ENCODE data around the gene ACSBG1. TPM values are rescaled to one million over a fixed set of nuclear protein-coding genes. Genes with fewer than 3 reads are reported as not detected.

ACSBG1 gene
- total RNA-seq, 1 experiment from 2014 or later = 0.24 TPM

DNA sequence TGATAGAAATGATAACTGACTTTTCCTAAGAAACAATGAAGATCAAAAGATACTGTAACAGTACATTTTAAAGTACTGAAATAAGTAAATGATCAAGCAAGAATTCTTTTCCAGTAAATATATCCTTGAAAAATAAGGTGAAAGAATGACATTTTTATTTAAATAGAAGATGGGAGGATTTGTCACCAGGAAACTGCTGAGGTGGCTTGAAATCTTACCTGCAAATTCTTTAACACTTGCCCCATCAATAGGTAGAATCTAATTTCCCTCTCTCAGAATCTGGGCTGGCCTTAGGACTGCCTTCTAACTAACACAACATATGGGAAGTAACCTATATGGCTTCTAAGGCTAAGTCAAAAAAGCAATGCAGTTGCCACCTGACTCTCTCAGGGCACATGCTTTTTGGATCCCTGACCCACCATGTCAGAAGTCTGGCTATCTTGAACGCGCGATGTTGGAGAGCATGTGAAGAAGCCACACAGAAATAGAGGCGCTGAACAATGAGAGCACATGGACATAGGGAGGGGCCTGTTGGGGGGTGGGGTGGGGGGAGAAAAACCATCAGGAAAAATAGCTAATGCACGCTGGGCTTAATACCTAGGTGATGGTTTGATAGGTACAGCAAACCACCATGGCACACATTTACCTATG lies 11.5 kb downstream of the ACSBG1 start:
- no peak for DNase-seq (ENCODE audit: low read depth)

DNA sequence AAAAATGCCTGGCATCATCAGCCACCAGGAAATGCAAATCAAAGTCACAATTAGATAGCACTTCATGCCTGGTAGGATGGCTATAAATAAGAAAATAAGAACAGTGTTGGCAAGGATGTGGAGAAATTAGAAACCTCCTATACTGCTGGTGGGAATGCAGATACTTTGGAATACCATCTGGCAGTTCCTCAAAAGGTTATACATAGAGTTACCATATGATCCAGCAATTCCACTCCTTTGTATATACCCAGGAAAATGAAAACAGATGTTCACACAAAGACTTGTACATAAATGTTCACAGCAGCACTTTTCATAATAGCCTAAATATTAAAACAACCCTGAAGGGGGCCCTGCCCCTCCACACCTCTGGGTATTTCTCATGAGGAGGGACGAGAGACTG lies 13.7 kb downstream of the ACSBG1 start:
- no peak for DNase-seq (ENCODE audit: low read depth)

DNA sequence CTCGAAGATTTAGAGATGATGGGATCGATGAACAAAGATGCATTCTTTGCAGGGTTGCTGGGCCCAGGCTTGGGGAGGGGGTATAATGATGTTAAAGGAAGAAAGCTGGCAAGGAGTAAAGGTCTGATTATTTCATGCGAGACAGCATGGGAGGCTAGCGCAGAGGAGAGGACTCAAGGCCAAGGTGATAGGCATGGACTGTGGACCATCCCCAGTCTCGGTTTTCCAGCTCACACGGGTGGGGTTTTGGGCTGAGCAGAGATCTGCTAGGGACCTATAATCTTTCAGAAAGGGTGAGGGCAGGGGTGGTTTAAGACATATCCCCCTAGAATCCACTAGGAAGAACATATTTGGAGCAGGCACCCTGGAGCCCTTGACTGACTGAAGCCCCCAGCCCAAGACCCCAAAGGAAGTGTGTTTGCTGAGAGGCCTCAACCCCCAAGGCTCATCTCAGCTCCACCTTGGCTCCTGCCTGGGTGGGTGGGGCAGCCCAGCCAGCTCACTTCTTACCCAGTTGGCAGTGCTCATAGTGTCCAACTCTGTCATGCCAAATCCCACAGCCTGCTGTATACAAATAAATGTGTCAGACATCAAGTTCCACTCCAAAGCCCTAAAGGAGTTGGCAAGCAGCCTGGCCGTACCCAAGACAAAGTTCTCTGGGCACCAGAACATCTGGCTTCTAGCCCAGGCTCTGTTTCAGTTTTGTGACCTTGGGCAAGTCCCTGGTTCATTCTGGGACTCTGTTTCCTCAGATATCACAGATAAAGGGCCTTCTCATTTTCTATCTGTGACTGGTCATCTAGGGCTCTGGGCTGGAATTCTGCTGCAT lies 17.9 kb downstream of the ACSBG1 start:
- DNase-seq (ENCODE audit: low read depth) = peak; percentile 33

DNA sequence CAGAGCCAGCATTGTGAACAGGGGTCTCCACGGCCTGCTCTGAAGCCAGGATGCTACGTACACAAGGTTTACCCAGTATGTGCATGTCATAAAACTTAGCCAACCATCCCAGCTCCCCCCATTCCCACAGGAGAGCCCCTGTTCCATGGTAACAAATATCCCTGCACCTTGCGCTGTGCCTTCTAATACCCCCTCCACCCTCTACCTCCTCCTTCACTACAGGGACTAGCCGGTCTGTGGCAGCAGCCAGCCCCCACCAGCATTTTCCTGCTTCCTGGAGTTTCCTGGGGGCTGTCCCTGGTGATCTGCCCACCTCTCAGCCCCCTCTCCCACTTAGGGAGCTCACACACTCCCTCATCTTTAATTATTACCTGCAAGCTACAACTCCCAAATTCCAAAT lies 20.4 kb downstream of the ACSBG1 start:
- no peak for DNase-seq (ENCODE audit: low read depth)

DNA sequence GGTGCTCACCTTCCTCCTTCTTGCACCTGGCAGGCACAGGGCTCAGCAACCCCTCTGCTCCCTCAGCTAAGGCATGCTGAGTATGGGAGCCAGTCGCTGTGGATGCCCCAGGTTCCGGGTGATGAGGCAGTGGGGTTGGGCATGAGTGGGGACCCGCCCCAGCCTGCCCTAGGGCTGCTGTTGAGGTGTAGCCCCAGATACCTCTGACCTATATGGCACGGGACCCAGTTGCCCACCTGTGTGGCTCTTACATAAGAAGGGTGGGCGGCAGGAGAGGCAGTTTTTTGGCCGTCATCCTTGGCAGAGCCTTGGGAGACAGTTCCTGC lies 21.0 kb downstream of the ACSBG1 start:
- DNase-seq (ENCODE audit: low read depth) = no peak

DNA sequence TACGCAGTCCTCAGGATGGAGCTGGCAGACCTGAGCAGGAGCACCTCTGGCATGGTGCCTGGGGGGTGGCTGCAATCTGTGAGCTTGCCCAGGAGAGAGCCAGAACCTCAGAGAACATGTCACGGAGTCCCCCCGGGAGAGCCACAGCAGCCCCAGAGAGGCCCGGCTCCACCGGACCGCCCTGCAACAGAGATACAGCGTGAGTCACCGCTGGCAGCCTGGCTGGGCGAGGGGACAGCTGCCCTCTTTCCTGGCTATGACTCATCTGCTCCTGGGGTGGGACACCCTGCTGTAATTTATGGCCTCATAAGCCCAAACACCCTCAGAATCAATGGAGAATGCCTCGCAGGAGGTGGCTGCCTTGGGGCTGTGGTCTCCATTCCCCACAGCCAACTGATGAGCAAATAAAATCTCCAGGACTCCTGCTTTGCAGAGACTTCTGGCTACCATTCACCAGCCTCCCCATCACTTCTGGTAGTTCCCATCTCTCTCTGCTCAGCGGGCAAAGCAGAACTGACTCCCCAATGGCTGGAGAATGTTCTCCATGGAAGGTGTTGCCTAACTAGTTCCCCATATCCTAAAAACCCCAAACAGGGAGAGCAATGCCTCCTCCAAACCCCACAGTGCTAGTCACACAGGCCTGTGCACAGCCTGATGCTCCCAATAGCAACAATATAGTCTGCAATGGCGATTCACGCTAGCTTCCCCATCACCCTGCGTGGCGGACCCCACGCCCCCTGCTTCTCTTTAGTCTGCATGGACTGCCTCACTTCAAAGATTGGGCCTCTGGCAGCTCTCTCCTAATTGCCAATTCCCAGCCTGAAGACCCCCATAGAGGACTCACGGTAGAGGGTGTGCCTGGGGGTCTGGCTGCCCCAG lies 21.6 kb downstream of the ACSBG1 start:
- DNase-seq (ENCODE audit: low read depth) = peak; percentile 93

DNA sequence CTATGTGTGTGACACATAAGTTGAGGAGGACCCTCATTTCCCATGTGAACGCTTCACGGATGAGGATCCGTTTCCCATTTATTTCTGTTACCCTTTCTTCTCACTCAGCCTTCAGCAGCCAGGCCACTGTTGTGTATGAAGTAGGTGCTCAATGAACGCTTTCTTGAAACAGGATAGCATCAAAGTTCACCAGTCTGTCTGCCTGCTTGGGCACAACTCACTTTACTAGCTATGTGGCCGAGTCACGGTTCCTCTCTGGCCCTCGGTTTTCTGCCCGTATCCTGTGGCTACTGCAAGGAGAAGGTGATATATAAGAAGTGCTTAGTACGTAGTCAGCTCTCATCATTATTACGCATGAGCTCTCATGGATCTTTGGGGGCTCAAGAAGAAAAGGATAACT lies 22.4 kb downstream of the ACSBG1 start:
- DNase-seq (ENCODE audit: low read depth) = no peak

DNA sequence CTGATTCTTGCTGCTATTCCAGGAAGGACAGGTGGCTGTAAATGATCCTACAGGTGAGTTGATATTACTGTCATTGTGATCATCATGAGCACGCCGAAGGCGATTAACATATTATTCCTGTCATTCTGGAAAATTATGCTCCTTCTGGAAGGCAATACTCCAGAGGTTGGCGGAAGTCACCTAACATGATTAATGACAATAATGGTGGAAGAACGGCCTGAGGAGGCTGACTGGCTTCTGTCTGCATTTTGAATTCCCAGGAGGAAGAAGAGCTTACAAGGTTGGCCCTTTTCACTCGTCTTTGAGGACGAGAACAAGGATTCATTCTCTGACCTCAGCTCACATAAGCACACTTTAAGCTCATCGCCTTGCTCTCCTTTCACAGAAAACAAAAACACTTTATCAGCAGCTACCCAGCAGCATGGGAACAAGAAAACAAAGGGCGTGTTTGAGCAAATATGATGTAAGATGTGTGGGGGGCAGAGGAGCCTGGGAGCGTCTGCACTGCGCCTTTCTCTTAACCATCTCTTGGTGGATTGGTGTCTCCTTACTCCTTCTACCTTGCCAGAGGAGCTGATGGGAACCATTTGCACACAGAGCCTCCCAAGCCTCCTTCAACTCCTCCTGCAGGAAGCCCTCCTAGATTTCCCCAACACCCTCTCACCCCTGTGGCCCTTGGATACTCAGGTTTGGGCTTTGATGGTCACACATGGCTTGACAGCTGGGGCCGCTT lies 23.0 kb downstream of the ACSBG1 start:
- DNase-seq (ENCODE audit: low read depth) = no peak

DNA sequence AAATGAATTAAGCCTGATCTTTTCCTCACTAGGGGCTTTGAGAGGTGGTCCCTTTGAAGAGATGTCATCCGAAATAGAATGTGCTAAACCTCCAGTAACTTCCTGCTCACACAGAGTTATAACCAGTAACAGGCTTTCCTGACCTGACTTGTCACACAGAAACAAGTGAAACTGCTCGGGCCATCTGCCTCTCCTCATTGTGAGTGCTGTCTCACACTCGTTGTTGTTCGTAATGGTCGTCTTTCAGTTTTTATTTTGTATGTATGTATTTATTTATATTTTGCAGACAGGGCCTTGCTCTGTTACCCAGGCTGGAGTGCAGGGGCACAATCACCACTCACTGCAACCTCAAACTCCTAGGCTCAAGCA lies 24.0 kb downstream of the ACSBG1 start:
- DNase-seq (ENCODE audit: low read depth) = no peak

DNA sequence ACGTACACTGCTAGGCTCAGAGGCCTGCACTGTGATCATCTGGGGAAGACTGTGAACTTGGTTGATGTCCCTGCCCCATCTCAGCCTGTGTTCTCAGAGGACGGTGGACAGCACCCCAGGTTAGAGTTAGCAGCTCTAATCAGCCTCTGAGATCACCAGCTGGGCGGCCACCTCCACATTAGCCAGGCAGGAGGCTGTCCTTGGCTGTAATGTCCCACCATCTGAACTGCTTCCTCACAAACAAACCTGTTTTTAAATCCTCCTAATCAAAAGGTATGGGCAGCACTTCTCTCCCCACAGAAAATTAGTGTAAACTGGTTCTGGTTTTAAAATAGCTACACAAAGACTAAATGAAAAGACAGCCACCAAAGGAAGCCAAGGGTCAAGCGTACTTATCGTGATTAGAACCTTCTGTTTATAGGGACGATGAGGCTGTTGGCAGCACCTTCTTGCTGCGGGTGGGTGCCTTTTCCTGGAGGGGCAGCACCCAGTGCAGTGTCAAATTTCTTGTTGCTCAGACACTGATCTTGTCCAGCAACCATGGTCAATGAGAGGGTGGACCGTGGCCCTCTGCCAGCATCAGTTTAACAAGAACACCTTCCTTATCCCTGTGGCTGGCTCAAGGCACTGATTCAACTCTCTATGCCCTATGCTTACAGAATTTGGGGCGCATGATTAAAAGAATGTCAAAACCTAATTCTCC lies 24.6 kb downstream of the ACSBG1 start:
- DNase-seq (ENCODE audit: low read depth) = no peak

DNA sequence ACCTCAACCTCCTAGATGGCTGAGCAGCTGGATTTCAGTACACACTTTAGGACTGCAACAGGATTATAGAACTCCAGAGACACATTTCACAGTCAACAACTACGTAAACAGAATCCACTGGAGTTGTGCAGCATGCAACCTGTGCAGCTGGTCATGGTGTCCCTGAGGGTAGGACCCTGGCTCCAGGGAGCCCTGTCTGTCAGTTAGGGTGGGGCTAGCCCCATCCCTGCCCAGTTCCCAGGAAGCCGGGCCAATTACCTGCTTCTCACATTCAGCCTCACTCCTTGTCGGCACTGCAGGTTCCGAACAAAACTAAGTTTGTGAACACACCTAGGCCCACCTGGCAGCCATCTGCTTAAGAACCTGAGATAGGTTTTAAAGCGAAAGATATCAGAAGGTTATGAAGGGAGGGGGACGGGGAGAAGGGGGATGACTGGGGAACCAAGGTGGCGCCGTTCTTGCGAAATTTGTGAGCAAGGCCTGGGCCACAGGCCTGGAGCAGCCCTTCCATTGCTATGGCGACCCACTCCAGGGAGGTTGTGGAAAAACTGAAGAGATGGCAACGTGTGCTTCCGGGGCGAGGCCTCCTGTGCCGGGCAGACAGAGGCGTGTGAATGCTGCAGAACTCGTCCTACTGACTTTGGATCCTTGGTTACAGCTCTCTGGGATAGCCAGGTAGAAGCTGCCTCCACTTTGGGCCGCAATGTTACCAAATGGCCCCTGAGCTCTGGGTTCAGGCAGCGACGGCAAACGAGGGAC lies 25.3 kb downstream of the ACSBG1 start:
- no peak for DNase-seq (ENCODE audit: low read depth)

DNA sequence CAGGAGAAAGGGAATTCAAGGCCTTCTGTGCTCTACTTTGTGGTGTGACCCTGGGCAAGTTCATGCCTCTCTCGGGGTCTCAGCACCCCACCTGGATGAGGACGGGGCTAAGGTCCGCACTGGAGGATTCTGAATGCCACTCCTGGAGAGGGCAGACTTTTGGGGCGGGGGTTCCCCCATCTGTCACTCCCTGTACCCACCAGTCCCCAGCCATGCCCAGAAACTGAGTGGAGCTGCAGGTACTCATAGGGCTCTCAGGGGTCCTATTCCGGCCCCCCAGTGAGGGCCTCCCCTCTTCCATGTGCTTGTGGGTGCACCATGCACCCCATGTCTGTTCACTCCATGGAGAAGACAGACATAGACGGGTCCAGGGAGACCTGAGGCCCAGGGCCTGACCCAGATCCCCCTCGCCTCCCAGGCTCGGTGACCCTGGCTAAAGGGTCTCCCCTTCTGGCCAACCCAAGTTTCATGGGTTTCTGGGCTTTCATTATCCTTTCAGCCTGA lies 26.0 kb downstream of the ACSBG1 start:
- DNase-seq (ENCODE audit: low read depth) = no peak

DNA sequence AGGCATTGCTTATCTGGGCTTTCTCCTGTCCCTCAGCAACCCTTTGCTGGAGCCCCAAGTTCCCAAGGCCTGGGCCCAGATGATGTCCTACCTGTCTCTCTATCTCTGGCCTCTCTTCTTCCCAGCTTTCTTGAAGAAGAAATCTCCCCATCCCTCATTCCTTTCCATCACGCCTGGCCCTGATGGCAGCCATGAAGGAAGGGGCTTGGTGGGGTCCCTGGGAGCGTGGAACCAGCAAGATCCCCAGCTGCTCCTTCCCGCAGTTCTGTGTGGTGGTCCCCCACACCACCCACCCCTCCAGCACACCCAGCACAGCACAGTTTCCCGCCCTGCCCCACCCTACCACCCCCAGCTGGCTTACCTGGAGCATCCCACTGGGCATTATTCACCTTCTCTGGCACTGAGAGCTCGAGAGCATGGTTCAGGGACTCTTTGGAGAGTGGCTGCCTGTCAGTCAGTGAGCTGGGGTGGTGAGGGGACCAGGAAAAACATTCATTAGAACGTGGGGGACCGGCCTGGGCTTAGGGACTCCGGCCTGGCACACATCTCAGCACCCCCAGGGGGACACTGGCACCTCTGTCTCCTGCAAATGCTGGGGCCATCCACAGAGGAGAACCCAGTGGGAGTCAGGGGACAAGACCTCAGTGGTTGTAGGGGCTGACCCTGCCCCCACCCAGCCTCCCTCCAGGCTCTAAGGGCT lies 26.6 kb downstream of the ACSBG1 start:
- no peak for DNase-seq (ENCODE audit: low read depth)

DNA sequence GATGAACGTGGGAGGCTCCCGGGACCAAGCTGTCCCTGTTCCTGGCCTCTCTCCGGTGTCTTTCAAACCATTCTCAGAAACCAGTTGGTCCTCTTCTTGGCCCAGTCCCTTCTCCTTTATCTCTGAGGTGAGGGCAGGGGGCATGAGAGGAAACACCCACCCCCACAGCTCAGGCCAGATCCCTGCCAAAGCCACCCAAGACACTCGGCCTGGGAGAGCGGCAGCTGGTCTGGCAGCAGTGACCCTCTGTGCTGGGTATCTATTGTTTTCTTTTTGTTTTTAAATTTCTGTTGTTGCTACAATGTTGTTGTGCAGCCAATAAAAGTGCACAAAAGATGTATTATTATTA lies 27.3 kb downstream of the ACSBG1 start:
- DNase-seq (ENCODE audit: low read depth) = no peak

DNA sequence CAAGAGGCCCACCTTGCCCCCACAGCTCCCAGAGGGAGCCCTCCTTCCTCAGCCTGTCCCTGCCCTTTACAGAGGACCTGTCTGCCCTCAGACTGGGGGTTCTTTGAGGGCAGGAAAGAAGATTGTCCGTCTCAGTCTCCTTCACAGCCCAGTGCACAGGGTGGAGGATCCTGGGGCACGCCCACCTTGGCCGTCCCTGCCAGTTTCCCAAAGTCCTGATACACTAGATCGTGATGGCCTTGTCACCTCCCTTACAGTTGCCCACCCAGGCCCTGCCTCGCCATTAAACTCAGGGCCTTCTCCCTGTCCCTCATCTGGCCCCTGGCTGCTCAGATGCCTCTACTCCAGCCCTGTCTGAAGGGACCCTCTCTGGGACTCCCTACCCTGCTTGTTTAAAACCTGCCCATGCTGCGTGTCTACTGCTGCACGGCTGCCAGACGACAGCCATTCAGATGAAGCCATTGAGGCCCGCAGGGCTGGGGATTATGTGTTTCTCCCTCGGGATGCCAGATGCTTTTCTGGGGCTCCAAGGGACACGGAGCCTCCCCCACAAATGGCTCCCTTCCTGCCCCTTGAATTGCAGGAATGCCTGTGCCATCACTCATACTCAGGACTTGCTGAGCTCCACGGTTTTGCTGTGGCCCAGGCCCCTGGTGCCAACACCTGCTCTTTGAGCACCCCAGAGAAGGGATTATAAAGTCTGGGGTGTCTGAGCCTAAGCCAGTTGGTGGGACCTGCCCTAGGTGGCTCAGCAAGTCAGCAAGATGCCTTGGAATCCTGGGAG lies 27.8 kb downstream of the ACSBG1 start:
- DNase-seq (ENCODE audit: low read depth) = no peak

DNA sequence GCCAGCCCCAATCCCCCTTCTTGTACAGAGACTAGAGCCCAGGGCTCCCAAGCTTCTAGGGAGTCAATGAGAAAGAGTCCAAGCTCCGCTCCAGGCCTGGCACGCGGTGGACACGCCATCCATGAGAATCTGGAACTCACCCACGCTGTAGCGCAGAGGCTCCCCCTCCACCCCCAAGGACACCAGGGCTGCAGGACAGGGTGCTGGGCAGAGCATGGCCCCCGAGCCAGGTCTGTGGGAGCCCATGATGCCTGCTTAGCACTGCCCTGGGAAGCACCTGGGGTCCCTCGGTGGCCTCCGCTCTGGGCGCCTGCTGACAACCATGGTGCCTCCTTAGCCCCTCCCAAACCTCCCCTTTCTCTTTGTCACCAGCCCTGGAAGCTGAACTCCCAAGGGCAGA lies 28.5 kb downstream of the ACSBG1 start:
- DNase-seq (ENCODE audit: low read depth) = no peak

DNA sequence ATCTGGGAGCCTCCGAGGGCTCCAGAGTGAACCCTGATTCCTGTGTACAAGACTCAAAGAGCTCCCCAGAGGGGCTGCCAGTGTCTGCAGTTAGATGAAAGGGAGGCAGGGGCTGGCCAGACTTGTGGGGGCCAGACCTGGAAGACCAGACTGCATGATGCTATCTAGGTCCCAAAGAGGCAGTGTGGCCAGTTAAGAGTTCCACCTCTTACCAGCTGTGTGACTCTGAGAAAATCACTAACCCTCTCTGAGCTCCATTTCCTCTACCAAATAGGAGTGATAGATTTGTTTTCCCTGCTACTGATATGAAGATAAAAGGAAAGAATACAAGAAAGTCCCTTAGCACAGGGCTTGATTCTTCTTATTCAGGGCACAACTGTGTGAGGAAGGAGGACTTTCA lies 29.0 kb downstream of the ACSBG1 start:
- DNase-seq (ENCODE audit: low read depth) = no peak

All from HT1080 (cell line).